HEK293 (cell line): Measurements from ENCODE around the gene SMYD1.

ENCODE experiments used
- KLF16 ChIP-seq: fragments of 450-650 bp; formaldehyde crosslinking; IDR thresholded peaks from 2 replicates; pipeline ENCODE4 v1.5.1; 2017; ENCODE audit warnings: missing biosample characterization, missing genetic modification characterization
- OVOL3 ChIP-seq: fragments of 450-650 bp; formaldehyde crosslinking; IDR thresholded peaks from 2 replicates; pipeline ENCODE4 v1.5.1; 2016; ENCODE audit warnings: missing biosample characterization, missing genetic modification characterization
- SCRT2 ChIP-seq: fragments of 450-650 bp; formaldehyde crosslinking; IDR thresholded peaks from 2 replicates; pipeline ENCODE4 v1.5.1; 2016; ENCODE audit warnings: missing biosample characterization, missing genetic modification characterization
- ZBTB7A ChIP-seq: fragments of 450-650 bp; formaldehyde crosslinking; IDR thresholded peaks from 2 replicates; pipeline ENCODE4 v1.5.1; 2016; ENCODE audit warnings: low read depth, missing biosample characterization, missing genetic modification characterization
- ZFP41 ChIP-seq: fragments of 450-650 bp; formaldehyde crosslinking; IDR thresholded peaks from 2 replicates; pipeline ENCODE4 v1.5.1; 2016; ENCODE audit warnings: missing biosample characterization, missing genetic modification characterization, borderline replicate concordance
- ZNF426 ChIP-seq: fragments of 450-650 bp; formaldehyde crosslinking; IDR thresholded peaks from 2 replicates; pipeline ENCODE4 v1.5.1; 2017; ENCODE audit warnings: missing biosample characterization, missing genetic modification characterization, mild to moderate bottlenecking, inconsistent platforms, moderate library complexity
- ZNF449 ChIP-seq: fragments of 450-650 bp; formaldehyde crosslinking; IDR thresholded peaks from 2 replicates; pipeline ENCODE4 v1.5.1; 2017; ENCODE audit warnings: missing biosample characterization, mild to moderate bottlenecking, missing genetic modification characterization, moderate library complexity
- ZNF670 ChIP-seq: fragments of 450-650 bp; formaldehyde crosslinking; IDR thresholded peaks from 2 replicates; pipeline ENCODE4 v1.5.1; 2016; ENCODE audit warnings: missing biosample characterization, missing genetic modification characterization, low read depth
- ZNF785 ChIP-seq: fragments of 450-650 bp; formaldehyde crosslinking; IDR thresholded peaks from 2 replicates; pipeline ENCODE4 v1.5.1; 2016; ENCODE audit warnings: missing biosample characterization, missing genetic modification characterization
- TF ChIP-seq, protein P1 (sequence below): fragments of 450-650 bp; formaldehyde crosslinking; IDR thresholded peaks from 2 replicates; pipeline ENCODE4 v1.5.1; 2016; ENCODE audit warnings: missing biosample characterization, missing genetic modification characterization
- TF ChIP-seq, protein P2 (sequence below): IDR thresholded peaks from 2 replicates; pipeline ENCODE4 v1.6.1; 2011; ENCODE audit warnings: mild to moderate bottlenecking, low read depth, low read length, borderline replicate concordance
- TF ChIP-seq, protein P3 (sequence below): fragments of 450-650 bp; formaldehyde crosslinking; IDR thresholded peaks from 2 replicates; pipeline ENCODE4 v1.5.1; 2016; ENCODE audit warnings: missing biosample characterization, missing genetic modification characterization, borderline replicate concordance
- TF ChIP-seq, protein P4 (sequence below): sonication (generic); formaldehyde crosslinking; IDR thresholded peaks from 2 replicates; pipeline ENCODE4 v1.8.1; 2022; ENCODE audit warnings: mild to moderate bottlenecking, moderate library complexity, missing genetic modification reagents

DNA sequence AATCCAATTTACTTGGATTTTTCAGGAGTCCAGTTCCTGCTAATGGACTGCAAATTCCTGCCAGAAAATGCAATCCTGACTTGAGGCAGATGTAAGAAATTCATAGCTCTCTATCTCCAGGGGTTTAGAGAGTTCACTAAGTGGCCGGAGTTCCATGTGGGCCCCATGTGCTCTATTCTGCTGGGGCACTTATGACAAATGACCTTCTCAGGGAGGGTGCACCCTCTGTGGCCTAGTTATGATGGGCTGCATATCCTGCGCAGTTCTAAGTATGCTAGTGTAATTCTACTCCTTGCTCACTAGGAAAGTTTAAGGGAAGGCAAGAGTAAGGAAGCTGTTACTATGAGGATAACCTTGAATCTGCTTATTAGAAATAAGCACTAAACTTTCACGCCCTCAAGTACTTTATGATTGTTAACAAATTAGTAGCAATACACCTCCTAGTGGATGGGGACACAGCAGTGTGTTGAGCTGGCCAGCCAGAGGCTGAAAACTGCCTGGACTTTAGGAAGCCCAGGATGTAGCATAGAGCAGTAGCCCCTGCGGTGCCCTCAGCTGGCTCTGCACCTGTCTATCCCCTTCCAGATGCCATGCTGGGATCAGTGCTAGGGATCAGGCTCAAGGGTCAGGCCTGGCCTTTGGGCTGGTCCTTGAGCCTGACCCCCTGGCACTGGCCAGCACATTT lies 14.4 kb downstream of the SMYD1 start:
- TF ChIP-seq ZNF449: no peak
- TF ChIP-seq, protein P1, sequence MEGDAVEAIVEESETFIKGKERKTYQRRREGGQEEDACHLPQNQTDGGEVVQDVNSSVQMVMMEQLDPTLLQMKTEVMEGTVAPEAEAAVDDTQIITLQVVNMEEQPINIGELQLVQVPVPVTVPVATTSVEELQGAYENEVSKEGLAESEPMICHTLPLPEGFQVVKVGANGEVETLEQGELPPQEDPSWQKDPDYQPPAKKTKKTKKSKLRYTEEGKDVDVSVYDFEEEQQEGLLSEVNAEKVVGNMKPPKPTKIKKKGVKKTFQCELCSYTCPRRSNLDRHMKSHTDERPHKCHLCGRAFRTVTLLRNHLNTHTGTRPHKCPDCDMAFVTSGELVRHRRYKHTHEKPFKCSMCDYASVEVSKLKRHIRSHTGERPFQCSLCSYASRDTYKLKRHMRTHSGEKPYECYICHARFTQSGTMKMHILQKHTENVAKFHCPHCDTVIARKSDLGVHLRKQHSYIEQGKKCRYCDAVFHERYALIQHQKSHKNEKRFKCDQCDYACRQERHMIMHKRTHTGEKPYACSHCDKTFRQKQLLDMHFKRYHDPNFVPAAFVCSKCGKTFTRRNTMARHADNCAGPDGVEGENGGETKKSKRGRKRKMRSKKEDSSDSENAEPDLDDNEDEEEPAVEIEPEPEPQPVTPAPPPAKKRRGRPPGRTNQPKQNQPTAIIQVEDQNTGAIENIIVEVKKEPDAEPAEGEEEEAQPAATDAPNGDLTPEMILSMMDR (tag by site-specific recombination): no peak
- TF ChIP-seq ZNF670: no peak
- TF ChIP-seq ZNF785 (tag by site-specific recombination): no peak
- TF ChIP-seq, protein P2, sequence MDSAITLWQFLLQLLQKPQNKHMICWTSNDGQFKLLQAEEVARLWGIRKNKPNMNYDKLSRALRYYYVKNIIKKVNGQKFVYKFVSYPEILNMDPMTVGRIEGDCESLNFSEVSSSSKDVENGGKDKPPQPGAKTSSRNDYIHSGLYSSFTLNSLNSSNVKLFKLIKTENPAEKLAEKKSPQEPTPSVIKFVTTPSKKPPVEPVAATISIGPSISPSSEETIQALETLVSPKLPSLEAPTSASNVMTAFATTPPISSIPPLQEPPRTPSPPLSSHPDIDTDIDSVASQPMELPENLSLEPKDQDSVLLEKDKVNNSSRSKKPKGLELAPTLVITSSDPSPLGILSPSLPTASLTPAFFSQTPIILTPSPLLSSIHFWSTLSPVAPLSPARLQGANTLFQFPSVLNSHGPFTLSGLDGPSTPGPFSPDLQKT: no peak
- no peak for TF ChIP-seq KLF16 (tag by site-specific recombination)
- no peak for TF ChIP-seq OVOL3 (tag by site-specific recombination)
- TF ChIP-seq ZNF426 (tag by site-specific recombination): no peak
- no peak for TF ChIP-seq ZBTB7A (tag by site-specific recombination)
- TF ChIP-seq, protein P3, sequence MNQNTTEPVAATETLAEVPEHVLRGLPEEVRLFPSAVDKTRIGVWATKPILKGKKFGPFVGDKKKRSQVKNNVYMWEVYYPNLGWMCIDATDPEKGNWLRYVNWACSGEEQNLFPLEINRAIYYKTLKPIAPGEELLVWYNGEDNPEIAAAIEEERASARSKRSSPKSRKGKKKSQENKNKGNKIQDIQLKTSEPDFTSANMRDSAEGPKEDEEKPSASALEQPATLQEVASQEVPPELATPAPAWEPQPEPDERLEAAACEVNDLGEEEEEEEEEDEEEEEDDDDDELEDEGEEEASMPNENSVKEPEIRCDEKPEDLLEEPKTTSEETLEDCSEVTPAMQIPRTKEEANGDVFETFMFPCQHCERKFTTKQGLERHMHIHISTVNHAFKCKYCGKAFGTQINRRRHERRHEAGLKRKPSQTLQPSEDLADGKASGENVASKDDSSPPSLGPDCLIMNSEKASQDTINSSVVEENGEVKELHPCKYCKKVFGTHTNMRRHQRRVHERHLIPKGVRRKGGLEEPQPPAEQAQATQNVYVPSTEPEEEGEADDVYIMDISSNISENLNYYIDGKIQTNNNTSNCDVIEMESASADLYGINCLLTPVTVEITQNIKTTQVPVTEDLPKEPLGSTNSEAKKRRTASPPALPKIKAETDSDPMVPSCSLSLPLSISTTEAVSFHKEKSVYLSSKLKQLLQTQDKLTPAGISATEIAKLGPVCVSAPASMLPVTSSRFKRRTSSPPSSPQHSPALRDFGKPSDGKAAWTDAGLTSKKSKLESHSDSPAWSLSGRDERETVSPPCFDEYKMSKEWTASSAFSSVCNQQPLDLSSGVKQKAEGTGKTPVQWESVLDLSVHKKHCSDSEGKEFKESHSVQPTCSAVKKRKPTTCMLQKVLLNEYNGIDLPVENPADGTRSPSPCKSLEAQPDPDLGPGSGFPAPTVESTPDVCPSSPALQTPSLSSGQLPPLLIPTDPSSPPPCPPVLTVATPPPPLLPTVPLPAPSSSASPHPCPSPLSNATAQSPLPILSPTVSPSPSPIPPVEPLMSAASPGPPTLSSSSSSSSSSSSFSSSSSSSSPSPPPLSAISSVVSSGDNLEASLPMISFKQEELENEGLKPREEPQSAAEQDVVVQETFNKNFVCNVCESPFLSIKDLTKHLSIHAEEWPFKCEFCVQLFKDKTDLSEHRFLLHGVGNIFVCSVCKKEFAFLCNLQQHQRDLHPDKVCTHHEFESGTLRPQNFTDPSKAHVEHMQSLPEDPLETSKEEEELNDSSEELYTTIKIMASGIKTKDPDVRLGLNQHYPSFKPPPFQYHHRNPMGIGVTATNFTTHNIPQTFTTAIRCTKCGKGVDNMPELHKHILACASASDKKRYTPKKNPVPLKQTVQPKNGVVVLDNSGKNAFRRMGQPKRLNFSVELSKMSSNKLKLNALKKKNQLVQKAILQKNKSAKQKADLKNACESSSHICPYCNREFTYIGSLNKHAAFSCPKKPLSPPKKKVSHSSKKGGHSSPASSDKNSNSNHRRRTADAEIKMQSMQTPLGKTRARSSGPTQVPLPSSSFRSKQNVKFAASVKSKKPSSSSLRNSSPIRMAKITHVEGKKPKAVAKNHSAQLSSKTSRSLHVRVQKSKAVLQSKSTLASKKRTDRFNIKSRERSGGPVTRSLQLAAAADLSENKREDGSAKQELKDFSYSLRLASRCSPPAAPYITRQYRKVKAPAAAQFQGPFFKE (tag by site-specific recombination): no peak
- no peak for TF ChIP-seq ZFP41 (tag by site-specific recombination)
- TF ChIP-seq, protein P4, sequence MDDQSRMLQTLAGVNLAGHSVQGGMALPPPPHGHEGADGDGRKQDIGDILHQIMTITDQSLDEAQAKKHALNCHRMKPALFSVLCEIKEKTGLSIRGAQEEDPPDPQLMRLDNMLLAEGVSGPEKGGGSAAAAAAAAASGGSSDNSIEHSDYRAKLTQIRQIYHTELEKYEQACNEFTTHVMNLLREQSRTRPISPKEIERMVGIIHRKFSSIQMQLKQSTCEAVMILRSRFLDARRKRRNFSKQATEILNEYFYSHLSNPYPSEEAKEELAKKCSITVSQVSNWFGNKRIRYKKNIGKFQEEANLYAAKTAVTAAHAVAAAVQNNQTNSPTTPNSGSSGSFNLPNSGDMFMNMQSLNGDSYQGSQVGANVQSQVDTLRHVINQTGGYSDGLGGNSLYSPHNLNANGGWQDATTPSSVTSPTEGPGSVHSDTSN (CRISPR knock-in tag): no peak
- TF ChIP-seq SCRT2: no peak
